Measurements from ENCODE around the gene GAREM2. TPM values are rescaled to one million over a fixed set of nuclear protein-coding genes. Genes with fewer than 3 reads are reported as not detected.

The GAREM2 gene
- total RNA-seq, 2 donors from 2014 or later: 2.4 to 3.9 TPM

GRCh38 chr2:26214759-26215158, 41.9 kb downstream of the GAREM2 start:
- Histone ChIP-seq H3K4me1 (no peaks in the 10 kb centered on the region), H3K9me3 (no peaks in the 10 kb centered on the region), H3K4me3 (no peak overlapping the region), H3K9ac (ENCODE audit: low read depth in 2 of 2, low read length in 2 of 2) (no peak overlapping the region), H3K36me3 (peaks cover 34% of the 10 kb centered on the region), H3K27ac (no peak overlapping the region), H3K27me3 (no peaks in the 10 kb centered on the region)
- TF ChIP-seq CTCF (IDR thresholded peaks at IDR 0.05): no peak
- no peak for DNase-seq
- intact Hi-C loops (cut with DNase I): no loop called here

- peaks cover 34% of the 10 kb centered on the region for H3K36me3 ChIP-seq
- TF ChIP-seq CTCF (IDR thresholded peaks at IDR 0.05): no peak
These were observed 42.9 kb downstream of the GAREM2 start for GRCh38 chr2:26215833-26216232.

GRCh38 chr2:26216587-26216986, 43.7 kb downstream of the GAREM2 start:
- Histone ChIP-seq H3K4me3 (no peak overlapping the region), H3K9me3 (no peaks in the 10 kb centered on the region), H3K27ac (no peak overlapping the region), H3K36me3 (peaks cover 29% of the 10 kb centered on the region), H3K27me3 (no peaks in the 10 kb centered on the region), H3K9ac (ENCODE audit: low read depth in 2 of 2, low read length in 2 of 2) (no peak overlapping the region), H3K4me1 (no peaks in the 10 kb centered on the region)
- intact Hi-C loops (cut with DNase I): no loop called here
- TF ChIP-seq CTCF (IDR thresholded peaks at IDR 0.05): no peak
- DNase-seq: no peak

More at GRCh38 chr2:26215833-26216232, 42.9 kb downstream of the GAREM2 start:
- Histone ChIP-seq H3K27me3 (no peaks in the 10 kb centered on the region), H3K9me3 (no peaks in the 10 kb centered on the region), H3K27ac (no peak overlapping the region), H3K9ac (ENCODE audit: low read depth in 2 of 2, low read length in 2 of 2) (no peak overlapping the region), H3K4me3 (no peak overlapping the region), H3K4me1 (no peaks in the 10 kb centered on the region)
- no peak for DNase-seq
- intact Hi-C loops (cut with DNase I): no loop called here

- Histone ChIP-seq H3K36me3 (peaks cover 18% of the 10 kb centered on the region), H3K27ac (no peak overlapping the region), H3K9ac (ENCODE audit: low read depth in 2 of 2, low read length in 2 of 2) (no peak overlapping the region), H3K27me3 (no peaks in the 10 kb centered on the region), H3K9me3 (no peaks in the 10 kb centered on the region), H3K4me3 (no peak overlapping the region), H3K4me1 (no peaks in the 10 kb centered on the region)
- intact Hi-C loops (cut with DNase I): no loop called here
- TF ChIP-seq CTCF (IDR thresholded peaks at IDR 0.05): no peak
- DNase-seq: no peak
These were observed 44.8 kb downstream of the GAREM2 start for GRCh38 chr2:26217720-26218119.

GRCh38 chr2:26223018-26223417, 50.1 kb downstream of the GAREM2 start:
- intact Hi-C loops (cut with DNase I): no loop called here
- no peaks in the 10 kb centered on the region for H3K9me3 ChIP-seq
- no peaks in the 10 kb centered on the region for H3K36me3 ChIP-seq
- H3K27ac ChIP-seq: no peak overlapping the region
- H3K4me1 ChIP-seq: no peaks in the 10 kb centered on the region
- H3K4me3 ChIP-seq: no peak overlapping the region
- H3K27me3 ChIP-seq: no peaks in the 10 kb centered on the region
- no peak for DNase-seq
- TF ChIP-seq CTCF (IDR thresholded peaks at IDR 0.05): no peak
- no peak overlapping the region for H3K9ac ChIP-seq (ENCODE audit: low read depth in 2 of 2, low read length in 2 of 2)

- H3K4me3 ChIP-seq: no peak overlapping the region
- H3K36me3 ChIP-seq: no peaks in the 10 kb centered on the region
- no peak overlapping the region for H3K27ac ChIP-seq
- no peak overlapping the region for H3K9ac ChIP-seq (ENCODE audit: low read depth in 2 of 2, low read length in 2 of 2)
- intact Hi-C loops (cut with DNase I): no loop called here
- H3K9me3 ChIP-seq: no peaks in the 10 kb centered on the region
- H3K27me3 ChIP-seq: no peaks in the 10 kb centered on the region
- no peak for DNase-seq
- no peaks in the 10 kb centered on the region for H3K4me1 ChIP-seq
- no peak for TF ChIP-seq CTCF (IDR thresholded peaks at IDR 0.05)
These were observed 51.2 kb downstream of the GAREM2 start for GRCh38 chr2:26224095-26224494.

All from colonic mucosa (tissue), 4 donors.